ENCODE results near the gene LRRC42. TPM values are rescaled to one million over a fixed set of nuclear protein-coding genes. Genes with fewer than 3 reads are reported as not detected.
A peak's percentile ranks its signal among the peaks of the same experiment; 100 is the strongest.

Gene LRRC42
- total and polyA plus RNA-seq, 12 donors, result 15.2 to 43.4 (median 31.6) TPM

DNA sequence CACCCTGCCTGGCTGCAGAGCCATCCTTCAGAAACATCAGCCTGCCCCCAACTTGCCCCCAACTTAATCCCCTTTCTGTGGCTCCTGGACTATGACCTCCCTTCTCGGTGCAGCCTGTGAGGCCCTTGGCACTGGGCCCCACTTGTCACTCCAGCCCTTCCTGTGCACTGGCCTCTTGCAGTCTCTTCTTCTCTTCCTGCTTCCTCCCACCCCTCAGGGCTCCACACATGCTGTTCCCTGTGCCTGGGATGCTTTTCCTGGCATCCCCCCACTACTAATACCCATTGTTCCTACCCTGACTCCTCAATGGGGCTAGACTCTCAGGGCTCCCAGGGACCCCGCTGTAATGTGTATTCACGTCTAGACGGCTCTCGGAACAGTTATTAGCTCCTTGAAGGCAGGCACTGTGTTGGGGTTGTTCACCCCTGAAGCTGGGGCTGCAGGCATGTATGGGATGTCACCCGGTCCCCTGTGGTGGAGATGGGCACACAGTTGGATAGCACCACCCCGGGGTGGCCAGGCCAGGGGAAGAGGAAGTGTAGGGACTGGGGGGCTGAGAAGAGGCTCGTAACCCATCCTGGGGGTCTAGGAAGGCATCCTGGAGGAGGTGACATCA, 67.4 kb downstream of the LRRC42 start:
- Histone ChIP-seq H3K36me3 (replicated peaks in 1 of 2) (no peaks in the 10 kb centered on the region), H3K4me1 (replicated peaks in 1 of 2) (peaks cover 0 to 3% of the 10 kb centered on the region in 2 donors), H3K4me3 (no peak overlapping the region), H3K27me3 (no peaks in the 10 kb centered on the region), H3K9me3 (replicated peaks in 1 of 3) (no peaks in the 10 kb centered on the region), H3K27ac (no peak overlapping the region)
- intact Hi-C loops (cut with DNase I), result no loop called here
- peak in 1 of 7 donors; percentile 7 for DNase-seq
- TF ChIP-seq, protein P1, sequence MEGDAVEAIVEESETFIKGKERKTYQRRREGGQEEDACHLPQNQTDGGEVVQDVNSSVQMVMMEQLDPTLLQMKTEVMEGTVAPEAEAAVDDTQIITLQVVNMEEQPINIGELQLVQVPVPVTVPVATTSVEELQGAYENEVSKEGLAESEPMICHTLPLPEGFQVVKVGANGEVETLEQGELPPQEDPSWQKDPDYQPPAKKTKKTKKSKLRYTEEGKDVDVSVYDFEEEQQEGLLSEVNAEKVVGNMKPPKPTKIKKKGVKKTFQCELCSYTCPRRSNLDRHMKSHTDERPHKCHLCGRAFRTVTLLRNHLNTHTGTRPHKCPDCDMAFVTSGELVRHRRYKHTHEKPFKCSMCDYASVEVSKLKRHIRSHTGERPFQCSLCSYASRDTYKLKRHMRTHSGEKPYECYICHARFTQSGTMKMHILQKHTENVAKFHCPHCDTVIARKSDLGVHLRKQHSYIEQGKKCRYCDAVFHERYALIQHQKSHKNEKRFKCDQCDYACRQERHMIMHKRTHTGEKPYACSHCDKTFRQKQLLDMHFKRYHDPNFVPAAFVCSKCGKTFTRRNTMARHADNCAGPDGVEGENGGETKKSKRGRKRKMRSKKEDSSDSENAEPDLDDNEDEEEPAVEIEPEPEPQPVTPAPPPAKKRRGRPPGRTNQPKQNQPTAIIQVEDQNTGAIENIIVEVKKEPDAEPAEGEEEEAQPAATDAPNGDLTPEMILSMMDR (IDR thresholded peaks at IDR 0.05), result no peak
- no peak for TF ChIP-seq POLR2A (IDR thresholded peaks at IDR 0.05)
- 68 to 84% (median 80%) methylated on average over 7 to 8 of the region's 8 CpGs for WGBS, 4 donors

DNA sequence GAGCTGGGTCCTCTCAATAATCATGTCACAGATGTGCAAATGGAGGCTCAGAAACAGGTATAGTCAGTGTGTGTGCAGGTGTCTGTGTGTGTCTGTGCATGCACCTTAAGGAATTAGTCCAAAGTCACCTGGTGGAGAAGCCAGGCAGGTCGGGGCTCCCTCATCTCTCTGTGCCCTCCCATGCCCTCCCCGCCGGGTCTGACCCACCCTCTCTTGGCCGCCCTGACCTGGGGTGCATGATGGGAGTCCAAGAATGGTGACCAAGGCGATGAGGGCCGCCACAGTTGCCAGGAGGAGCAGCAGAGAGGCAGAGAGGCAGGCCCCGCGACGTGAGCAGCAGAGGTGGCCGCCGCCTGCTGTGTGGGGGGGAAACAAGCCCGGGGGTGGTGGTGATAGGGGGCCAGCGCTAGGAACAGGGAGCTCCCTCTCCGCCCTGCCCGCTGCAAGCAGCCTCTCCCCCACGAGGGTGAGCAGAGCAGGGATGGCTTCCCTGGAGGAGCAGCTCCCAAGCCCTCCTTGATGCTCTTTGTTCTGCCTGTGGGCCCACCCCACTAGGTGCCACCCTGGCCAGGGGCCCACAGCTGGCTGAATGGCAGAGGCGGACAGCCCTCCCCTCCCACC, 68.0 kb downstream of the LRRC42 start:
- peak in 1 of 7 donors; percentile 13 for DNase-seq
- H3K4me1 ChIP-seq (replicated peaks in 1 of 2), result peaks cover 0 to 3% of the 10 kb centered on the region in 2 donors
- WGBS, 4 donors, result 66 to 100% (median 72%) methylated on average over 1 to 17 of the region's 17 CpGs
- no peak overlapping the region for H3K27ac ChIP-seq
- H3K4me3 ChIP-seq, result no peak overlapping the region
- H3K36me3 ChIP-seq (replicated peaks in 1 of 2), result no peaks in the 10 kb centered on the region
- TF ChIP-seq, protein P1 (IDR thresholded peaks at IDR 0.05), result no peak
- no peak for TF ChIP-seq POLR2A (IDR thresholded peaks at IDR 0.05)
- intact Hi-C loops (cut with DNase I), result no loop called here
- no peaks in the 10 kb centered on the region for H3K9me3 ChIP-seq (replicated peaks in 1 of 3)
- H3K27me3 ChIP-seq, result no peaks in the 10 kb centered on the region

DNA sequence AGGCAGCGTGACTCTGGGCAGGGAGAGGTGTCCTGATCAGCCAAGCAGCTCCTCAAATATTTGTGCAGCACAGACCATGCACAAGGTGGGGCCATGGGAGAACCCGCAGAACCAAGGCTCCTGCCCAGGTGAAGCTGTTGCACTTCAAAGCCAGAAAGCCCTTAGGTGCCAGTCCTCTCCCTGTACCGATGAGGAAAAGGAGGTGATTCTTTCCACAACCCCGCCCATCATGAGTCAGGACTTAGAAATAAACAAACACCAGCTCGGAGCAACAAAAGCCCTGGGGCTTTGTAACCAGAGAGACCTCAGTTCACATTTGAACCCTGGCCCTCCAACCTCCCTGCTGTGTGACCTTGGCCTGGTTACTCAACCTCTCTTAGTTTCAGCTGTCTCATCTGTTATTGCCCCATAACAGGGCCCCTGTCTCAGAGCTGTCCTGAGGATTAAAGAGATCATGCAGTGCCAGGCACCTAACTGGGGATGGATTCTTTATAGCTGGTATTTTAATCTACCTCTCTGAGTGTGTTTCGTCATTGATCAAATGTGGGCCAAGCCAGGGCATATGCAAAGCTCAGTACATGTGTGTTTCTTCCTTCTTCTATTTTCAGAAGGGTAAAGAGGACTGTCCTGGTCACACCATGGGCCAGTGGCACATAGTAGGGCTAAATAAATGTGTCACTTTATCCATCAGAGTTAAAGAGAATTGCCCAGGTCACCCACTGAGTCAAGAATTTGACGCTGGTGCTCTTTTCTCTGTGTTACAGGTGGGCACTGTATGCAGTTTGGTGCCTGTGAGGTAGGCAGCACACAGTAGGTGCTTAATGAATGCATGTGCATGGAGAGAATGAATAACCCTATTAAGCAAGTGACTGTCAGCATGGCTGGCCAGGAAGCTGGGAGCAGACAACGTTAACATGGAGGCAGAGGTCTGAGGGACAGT, 70.5 kb downstream of the LRRC42 start:
- TF ChIP-seq POLR2A (IDR thresholded peaks at IDR 0.05), result no peak
- TF ChIP-seq, protein P1 (IDR thresholded peaks at IDR 0.05), result no peak
- peak in 6 of 7 donors; percentile 49 to 79 (median 62) for DNase-seq
- no peak overlapping the region for H3K27ac ChIP-seq
- H3K9me3 ChIP-seq (replicated peaks in 1 of 3), result no peaks in the 10 kb centered on the region
- H3K27me3 ChIP-seq, result no peaks in the 10 kb centered on the region
- H3K36me3 ChIP-seq (replicated peaks in 1 of 2), result no peaks in the 10 kb centered on the region
- intact Hi-C loops (cut with DNase I), result no loop called here
- peaks cover 0 to 3% of the 10 kb centered on the region in 2 donors for H3K4me1 ChIP-seq (replicated peaks in 1 of 2)
- H3K4me3 ChIP-seq, result no peak overlapping the region
- 51 to 55% (median 53%) methylated on average over 7 to 8 of the region's 8 CpGs for WGBS, 4 donors

Other genes starting within 250 kb of the LRRC42 start
- under 1 TPM in 4 of 9 donors, not detected in 5; 0.10 to 0.35 (median 0.14) TPM for gene GLIS1, start 207.2 kb upstream of the LRRC42 start, total RNA-seq
- gene GLIS1, start 207.2 kb upstream of the LRRC42 start, polyA plus RNA-seq, result under 1 TPM in 2 of 3 donors, not detected in 1; 0.08 to 0.37 TPM
- 10 to 100 TPM in 7 of 9 donors, 1 to 10 TPM in 2; 8.2 to 21.9 (median 10.5) TPM for gene NDC1, start 108.1 kb upstream of the LRRC42 start, total RNA-seq
- gene NDC1, start 108.1 kb upstream of the LRRC42 start, polyA plus RNA-seq, result 10 to 100 TPM in 1 of 3 donors, 1 to 10 TPM in 2; 2.9 to 12.7 (median 3.0) TPM
- gene YIPF1, start 56.6 kb upstream of the LRRC42 start, total RNA-seq, result 10 to 100 TPM; 24.8 to 59.5 (median 40.0) TPM
- gene YIPF1, start 56.6 kb upstream of the LRRC42 start, polyA plus RNA-seq, result 10 to 100 TPM; 22.2 to 55.2 (median 23.1) TPM
- 1 to 10 TPM in 1 of 9 donors, under 1 TPM in 2, not detected in 6; 0.11 to 1.5 (median 0.19) TPM for gene DIO1, start 52.2 kb upstream of the LRRC42 start, total RNA-seq
- under 1 TPM in 2 of 3 donors, not detected in 1; 0.03 to 0.11 TPM for gene DIO1, start 52.2 kb upstream of the LRRC42 start, polyA plus RNA-seq
- 10 to 100 TPM in 8 of 9 donors, 1 to 10 TPM in 1; 7.2 to 53.1 (median 26.6) TPM for gene IFT25, start 651 bp upstream of the LRRC42 start, total RNA-seq
- gene IFT25, start 651 bp upstream of the LRRC42 start, polyA plus RNA-seq, result 10 to 100 TPM; 25.5 to 39.1 (median 37.8) TPM
- 1 to 10 TPM in 5 of 9 donors, under 1 TPM in 3, not detected in 1; 0.39 to 8.8 (median 2.2) TPM for gene LDLRAD1, start 71.8 kb downstream of the LRRC42 start, total RNA-seq
- 1 to 10 TPM in 1 of 3 donors, under 1 TPM in 2; 0.32 to 1.3 (median 0.54) TPM for gene LDLRAD1, start 71.8 kb downstream of the LRRC42 start, polyA plus RNA-seq
- 100 to 1,000 TPM; 351 to 736 (median 589) TPM for gene TMEM59, start 106.9 kb downstream of the LRRC42 start, total RNA-seq
- gene TMEM59, start 106.9 kb downstream of the LRRC42 start, polyA plus RNA-seq, result 100 to 1,000 TPM in 2 of 3 donors, 10 to 100 TPM in 1; 96.8 to 489 (median 131) TPM
- 10 to 100 TPM in 1 of 9 donors, 1 to 10 TPM in 8; 2.3 to 12.5 (median 6.4) TPM for gene TCEANC2, start 107.3 kb downstream of the LRRC42 start, total RNA-seq
- gene TCEANC2, start 107.3 kb downstream of the LRRC42 start, polyA plus RNA-seq, result 1 to 10 TPM; 1.3 to 6.0 (median 2.8) TPM
- under 1 TPM in 4 of 9 donors, not detected in 5; 0.15 to 0.64 (median 0.26) TPM for gene CDCP2, start 206.7 kb downstream of the LRRC42 start, total RNA-seq
- under 1 TPM in 1 of 3 donors, not detected in 2; 0.05 TPM for gene CDCP2, start 206.7 kb downstream of the LRRC42 start, polyA plus RNA-seq